Sigmoid colon (tissue), 7 donors: ENCODE measurements around the gene SNX1. TPM values are rescaled to one million over a fixed set of nuclear protein-coding genes. Genes with fewer than 3 reads are reported as not detected.

Source experiments
- DNase-seq: peaks from one replicate; pipeline ENCODE4 v3.0.0-alpha.2; 2019
- H3K27ac ChIP-seq, 4 donors: fragments of 200-600 bp; sonication (generic); one replicate each; pipeline ENCODE4 v1.5.1; 2016 to 2019; ENCODE audit warnings: mild to moderate bottlenecking in 1 of 4
- H3K27me3 ChIP-seq, 3 donors: fragments of 200-600 bp; sonication (generic); one replicate each; pipeline ENCODE4 v1.5.1; 2019; ENCODE audit warnings: mild to moderate bottlenecking in 1 of 3
- H3K36me3 ChIP-seq, 4 donors: fragments of 200-600 bp; sonication (generic); one replicate each; pipeline ENCODE4 v1.5.1; 2016 to 2019
- H3K4me1 ChIP-seq, 4 donors: fragments of 200-600 bp; sonication (generic); one replicate each; pipeline ENCODE4 v1.5.1; 2017 to 2019
- H3K4me3 ChIP-seq, 4 donors: fragments of 200-600 bp; sonication (generic); one replicate each; pipeline ENCODE4 v1.5.1; 2017 to 2019; ENCODE audit warnings: mild to moderate bottlenecking in 2 of 4, moderate library complexity in 1 of 4
- H3K9me3 ChIP-seq, 4 donors: fragments of 200-600 bp in 3 of 4; sonication (generic) in 3 of 4; one replicate each; pipeline versions ENCODE4 v1.5.1 to v1.6.1; 2013 to 2019
- CTCF ChIP-seq, 4 experiments: fragments of 450-650 bp in 3 of 4; fragments of 200-600 bp in 1 of 4; IDR thresholded peaks; one replicate each; pipeline ENCODE4 v1.5.1; 2016 to 2019; ENCODE audit warnings: antibody characterized with exemption in 4 of 4, mild to moderate bottlenecking in 3 of 4, moderate library complexity in 2 of 4
- EP300 ChIP-seq, 4 donors: sonication (generic); formaldehyde crosslinking; IDR thresholded peaks; one replicate each; pipeline ENCODE4 v1.6.1; 2017; ENCODE audit warnings: antibody characterized with exemption in 4 of 4
- POLR2A ChIP-seq, 2 donors: fragments of 450-650 bp; IDR thresholded peaks; one replicate each; pipeline ENCODE4 v1.6.1; 2016; ENCODE audit warnings: antibody characterized with exemption in 2 of 2, mild to moderate bottlenecking in 2 of 2, moderate library complexity in 2 of 2
- POLR2AphosphoS5 ChIP-seq, 4 donors: sonication (generic); formaldehyde crosslinking; IDR thresholded peaks; one replicate each; pipeline ENCODE4 v1.6.1; 2017; ENCODE audit warnings: antibody characterized with exemption in 4 of 4
- WGBS, 2 donors: extraction: QIAGEN DNeasy Blood & Tissue Kit; methylation state at CpG; one replicate each; pipeline ENCODE4 v1.1.7; 2013; 5-methylcytosine and 5-hydroxymethylcytosine counted together
- intact Hi-C: fragments of 100-400 bp; cut with DNase I; formaldehyde crosslinking; loops from one replicate; pipeline ENCODE4 v1.15.1; 2023
- polyA plus RNA-seq, 3 donors: library from polyadenylated mRNA; stranded (reverse); fragments of 200-250 nt; gene quantifications; one replicate each; pipeline ENCODE4 v1.2.3, GENCODE V29; 2013
- total RNA-seq, 4 donors: library from RNA; depleted of rRNA; stranded (reverse); fragments of >200 nt; gene quantifications; one replicate each; pipeline ENCODE4 v1.1.0, GENCODE V29; 2016
- donor health status: healthy with polysubstance abuse.
- donor health status: Bipolar disorder and iron deficiency.
- donor health status: healthy.

Gene SNX1
- total and polyA plus RNA-seq, 7 donors = 70.3 to 88.1 (median 75.1) TPM

- Histone ChIP-seq H3K36me3 (peaks cover 0 to 16% (median 2%) of the 10 kb centered on the region in 4 donors), H3K27me3 (peaks cover 24 to 33% (median 27%) of the 10 kb centered on the region in 3 donors)
- intact Hi-C loops = no loop called here
Measured at GRCh38 chr15:64149424-64149823, 53.6 kb downstream of the SNX1 start.

GRCh38 chr15:64149893-64150578, 54.3 kb downstream of the SNX1 start:
- intact Hi-C loops = no loop called here

More at GRCh38 chr15:64149424-64149823, 53.6 kb downstream of the SNX1 start:
- H3K4me3 ChIP-seq = no peak overlapping the region
- H3K4me1 ChIP-seq = peaks cover 0 to 34% (median 29%) of the 10 kb centered on the region in 4 donors
- H3K27ac ChIP-seq = no peak overlapping the region
- DNase-seq = no peak
- no peak for TF ChIP-seq CTCF (IDR thresholded peaks at IDR 0.05)
- TF ChIP-seq EP300 (IDR thresholded peaks at IDR 0.05) = no peak
- TF ChIP-seq POLR2AphosphoS5 (IDR thresholded peaks at IDR 0.05) = no peak
- TF ChIP-seq POLR2A (IDR thresholded peaks at IDR 0.05) = no peak
- H3K9me3 ChIP-seq = no peaks in the 10 kb centered on the region

GRCh38 chr15:64151727-64152506, 56.1 kb downstream of the SNX1 start, which contains the start of gene SNX22:
Gene SNX22, plus strand, starts transcription at chr15:64151731. Its CDS starts 45 bp downstream, at chr15:64151776.
- no peak within 1 kb of the TSS for H3K27ac ChIP-seq
- WGBS, 2 donors = 1% methylated on average over 83 of the region's 83 CpGs
- H3K27me3 ChIP-seq = peaks cover 24 to 33% (median 27%) of the 10 kb centered on the region in 3 donors
- H3K36me3 ChIP-seq = peaks cover 0 to 21% (median 19%) of the 10 kb centered on the region in 4 donors
- H3K4me3 ChIP-seq = peak within 1 kb of the TSS in 3 of 4 donors; percentile 29 to 44 (median 41)
- DNase-seq = no peak
- TF ChIP-seq POLR2A (IDR thresholded peaks at IDR 0.05) = no peak
- no peak for TF ChIP-seq EP300 (IDR thresholded peaks at IDR 0.05)
- TF ChIP-seq POLR2AphosphoS5 (IDR thresholded peaks at IDR 0.05) = no peak
- TF ChIP-seq CTCF (IDR thresholded peaks at IDR 0.05) = no peak
- no peaks in the 10 kb centered on the region for H3K9me3 ChIP-seq
- H3K4me1 ChIP-seq = peaks cover 0 to 34% (median 29%) of the 10 kb centered on the region in 4 donors
- intact Hi-C loops = no loop called here

More at GRCh38 chr15:64149893-64150578, 54.3 kb downstream of the SNX1 start:
- H3K4me3 ChIP-seq = no peak overlapping the region
- DNase-seq = peak; percentile 52
- H3K36me3 ChIP-seq = peaks cover 0 to 11% (median 3%) of the 10 kb centered on the region in 4 donors
- 71 to 79% methylated on average over 9 of the region's 9 CpGs for WGBS, 2 donors
- TF ChIP-seq CTCF (IDR thresholded peaks at IDR 0.05) = no peak
- TF ChIP-seq POLR2A (IDR thresholded peaks at IDR 0.05) = no peak
- TF ChIP-seq POLR2AphosphoS5 (IDR thresholded peaks at IDR 0.05) = no peak
- TF ChIP-seq EP300 (IDR thresholded peaks at IDR 0.05) = no peak
- peaks cover 24 to 33% (median 27%) of the 10 kb centered on the region in 3 donors for H3K27me3 ChIP-seq
- H3K9me3 ChIP-seq = no peaks in the 10 kb centered on the region
- H3K27ac ChIP-seq = no peak overlapping the region
- H3K4me1 ChIP-seq = peaks cover 0 to 34% (median 29%) of the 10 kb centered on the region in 4 donors

- 19 to 21% methylated on average over 27 of the region's 27 CpGs for WGBS, 2 donors
- Histone ChIP-seq H3K36me3 (peaks cover 5 to 29% (median 27%) of the 10 kb centered on the region in 4 donors), H3K4me3 (peak overlapping the region in 2 of 4 donors; percentile 41 to 44), H3K27ac (no peak overlapping the region), H3K4me1 (peaks cover 0 to 34% (median 29%) of the 10 kb centered on the region in 4 donors), H3K9me3 (no peaks in the 10 kb centered on the region), H3K27me3 (peaks cover 24 to 33% (median 27%) of the 10 kb centered on the region in 3 donors)
- intact Hi-C loops = no loop called here
- no peak for TF ChIP-seq EP300 (IDR thresholded peaks at IDR 0.05)
- no peak for TF ChIP-seq POLR2A (IDR thresholded peaks at IDR 0.05)
- TF ChIP-seq POLR2AphosphoS5 (IDR thresholded peaks at IDR 0.05) = no peak
- no peak for DNase-seq
Measured at GRCh38 chr15:64152507-64153387, 57.0 kb downstream of the SNX1 start.
